ENCODE measurements around the gene HCLS1.

HCLS1 gene

GRCh38 chr3:121641127-121641526 is 19.6 kb downstream of the HCLS1 start:
- no peak for DNase-seq (ENCODE audit: low spot score)
- no peak for TF ChIP-seq CTCF (IDR thresholded peaks at IDR 0.05; ENCODE audit: extremely low read depth, missing control alignments)

- DNase-seq (ENCODE audit: low spot score), result no peak
- TF ChIP-seq CTCF (IDR thresholded peaks at IDR 0.05; ENCODE audit: extremely low read depth, missing control alignments), result no peak
Observed at GRCh38 chr3:121637922-121638321, 22.8 kb downstream of the HCLS1 start.

GRCh38 chr3:121630355-121630754 is 30.3 kb downstream of the HCLS1 start:
- TF ChIP-seq CTCF (IDR thresholded peaks at IDR 0.05; ENCODE audit: extremely low read depth, missing control alignments), result no peak
- no peak for DNase-seq (ENCODE audit: low spot score)

- no peak for TF ChIP-seq CTCF (IDR thresholded peaks at IDR 0.05; ENCODE audit: extremely low read depth, missing control alignments)
- no peak for DNase-seq (ENCODE audit: low spot score)
Observed at GRCh38 chr3:121629601-121630000, 31.1 kb downstream of the HCLS1 start.

- no peak for DNase-seq (ENCODE audit: low spot score)
- TF ChIP-seq CTCF (IDR thresholded peaks at IDR 0.05; ENCODE audit: extremely low read depth, missing control alignments), result no peak
Observed at GRCh38 chr3:121627622-121628021, 33.1 kb downstream of the HCLS1 start.

- no peak for TF ChIP-seq CTCF (IDR thresholded peaks at IDR 0.05; ENCODE audit: extremely low read depth, missing control alignments)
- no peak for DNase-seq (ENCODE audit: low spot score)
Observed at GRCh38 chr3:121627211-121627610, 33.5 kb downstream of the HCLS1 start.

GRCh38 chr3:121626495-121626894 is 34.2 kb downstream of the HCLS1 start:
- no peak for DNase-seq (ENCODE audit: low spot score)
- TF ChIP-seq CTCF (IDR thresholded peaks at IDR 0.05; ENCODE audit: extremely low read depth, missing control alignments), result no peak
